Natural killer cell (primary cell): Measurements from ENCODE around the gene BHLHE41. TPM values are rescaled to one million over a fixed set of nuclear protein-coding genes. Genes with fewer than 3 reads are reported as not detected.

Source experiments
- ATAC-seq, 3 donors: fragments of 150-1000 bp in 2 of 3; fragments of 200-7000 bp in 1 of 3; cut with Tn5 transposase; 1 replicate in 1 of 3; 2 replicates in 2 of 3; pipeline ENCODE4 v1.10.0; 2021; ENCODE audit warnings: mild to moderate bottlenecking in 2 of 3, moderate library complexity in 2 of 3
- DNase-seq, 2 donors: peaks; one replicate each; pipeline versions ENCODE4 v3.0.0 to v3.0.0-alpha.2; 2013 to 2021; ENCODE audit warnings: mixed read lengths in 1 of 2
- H3K27ac ChIP-seq: one replicate; pipeline ENCODE4 v1.5.1; 2013; ENCODE audit warnings: mild to moderate bottlenecking, low read length
- H3K27me3 ChIP-seq: one replicate; pipeline ENCODE4 v1.6.1; 2013; ENCODE audit warnings: low read length; ENCODE audit not compliant: control insufficient read depth, insufficient read depth
- H3K36me3 ChIP-seq: one replicate; pipeline ENCODE4 v1.6.1; 2013; ENCODE audit warnings: low read length; ENCODE audit not compliant: control insufficient read depth, insufficient read depth
- H3K4me1 ChIP-seq: one replicate; pipeline ENCODE4 v1.6.1; 2013; ENCODE audit warnings: low read length; ENCODE audit not compliant: control insufficient read depth, insufficient read depth
- H3K4me3 ChIP-seq: one replicate; pipeline ENCODE4 v1.5.1; 2013; ENCODE audit warnings: low read length
- H3K9me3 ChIP-seq: one replicate; pipeline ENCODE4 v1.6.1; 2013; ENCODE audit warnings: low read length; ENCODE audit not compliant: control insufficient read depth, insufficient read depth
- H3K27ac Mint-ChIP-seq, 2 donors: one replicate each; pipeline ENCODE4 v1.8.0; 2022; ENCODE audit warnings: mild to moderate bottlenecking in 2 of 2, mixed read lengths in 2 of 2, moderate library complexity in 1 of 2
- H3K27me3 Mint-ChIP-seq, 2 donors: one replicate each; pipeline ENCODE4 v1.8.0; 2022; ENCODE audit warnings: low read depth in 2 of 2, mixed read lengths in 2 of 2
- H3K36me3 Mint-ChIP-seq: one replicate; pipeline ENCODE4 v1.8.0; 2022; ENCODE audit warnings: mixed read lengths
- H3K4me1 Mint-ChIP-seq, 2 donors: one replicate each; pipeline ENCODE4 v1.8.0; 2022; ENCODE audit warnings: mixed read lengths in 2 of 2
- H3K4me3 Mint-ChIP-seq: one replicate; pipeline ENCODE4 v1.8.0; 2022; ENCODE audit warnings: mild to moderate bottlenecking, moderate library complexity, mixed read lengths
- H3K9me3 Mint-ChIP-seq, 2 donors: one replicate each; pipeline ENCODE4 v1.8.0; 2022; ENCODE audit warnings: mixed read lengths in 2 of 2
- CTCF ChIP-seq: fragments of 200-600 bp; IDR thresholded peaks from one replicate; pipeline ENCODE4 v1.8.0; 2022; ENCODE audit warnings: antibody characterized with exemption
- WGBS: methylation state at CpG from one replicate; pipeline ENCODE4 v1.1.7; 2013; ENCODE audit warnings: missing lambda C conversion rate; ENCODE audit not compliant: insufficient coverage; 5-methylcytosine and 5-hydroxymethylcytosine counted together
- intact Hi-C: fragments of 100-400 bp; cut with micrococcal nuclease; formaldehyde crosslinking; loops from one replicate; pipeline ENCODE4 v1.14.2; 2022
- total RNA-seq, 4 donors: library from RNA; stranded (reverse); fragments of 120-200 nt in 1 of 4; gene quantifications; one replicate each; pipeline versions ENCODE4 v1.2.3 to v1.2.4, GENCODE V29; 2013 to 2022

Gene BHLHE41
- total RNA-seq, 3 donors from 2014 or later (not counting 1 experiment from before 2014, with no cell fraction given) = 0.09 to 3.7 TPM; not detected in 1

GRCh38 chr12:26114720-26115401 is 10.0 kb downstream of the BHLHE41 start:
- DNase-seq (no peak), ATAC-seq (no peak)
- H3K36me3 Mint-ChIP-seq = no peaks in the 10 kb centered on the region
- intact Hi-C loops = no loop called here
- H3K27ac Mint-ChIP-seq = peak overlapping the region; percentile 7 to 59
- Histone ChIP-seq H3K27me3 (peaks cover 11% of the 10 kb centered on the region), H3K27ac (peak overlapping the region; percentile 60), H3K9me3 (no peaks in the 10 kb centered on the region), H3K4me1 (peaks cover 11% of the 10 kb centered on the region), H3K36me3 (no peaks in the 10 kb centered on the region), H3K4me3 (peak overlapping the region; percentile 27)
- H3K4me1 Mint-ChIP-seq = peaks cover 8 to 15% of the 10 kb centered on the region in 2 donors
- H3K9me3 Mint-ChIP-seq = no peaks in the 10 kb centered on the region
- H3K4me3 Mint-ChIP-seq = peak overlapping the region; percentile 72
- 70% methylated on average over 13 of the region's 13 CpGs for WGBS
- H3K27me3 Mint-ChIP-seq = peaks cover 37 to 62% of the 10 kb centered on the region in 2 donors
- no peak for TF ChIP-seq CTCF

- peak overlapping the region; percentile 58 for H3K4me3 ChIP-seq
- H3K4me1 ChIP-seq = peaks cover 11% of the 10 kb centered on the region
- ATAC-seq (peak; percentile 82 to 89 (median 83)), DNase-seq (peak; percentile 48 to 83)
- Mint-ChIP-seq H3K4me3 (peak overlapping the region; percentile 76), H3K4me1 (peaks cover 8 to 15% of the 10 kb centered on the region in 2 donors), H3K27ac (peak overlapping the region; percentile 7 to 59), H3K27me3 (peaks cover 33 to 54% of the 10 kb centered on the region in 2 donors), H3K9me3 (no peaks in the 10 kb centered on the region), H3K36me3 (no peaks in the 10 kb centered on the region)
- H3K9me3 ChIP-seq = no peaks in the 10 kb centered on the region
- TF ChIP-seq CTCF = no peak
- no peaks in the 10 kb centered on the region for H3K36me3 ChIP-seq
- intact Hi-C loops = no loop called here
- H3K27ac ChIP-seq = peak overlapping the region; percentile 78
- peaks cover 9% of the 10 kb centered on the region for H3K27me3 ChIP-seq
- 1% methylated on average over 72 of the region's 72 CpGs for WGBS
These were observed 10.8 kb downstream of the BHLHE41 start for GRCh38 chr12:26113853-26114719.

- Histone ChIP-seq H3K4me3 (no peak overlapping the region), H3K27ac (no peak overlapping the region), H3K27me3 (peaks cover 9% of the 10 kb centered on the region), H3K9me3 (no peaks in the 10 kb centered on the region), H3K4me1 (peaks cover 11% of the 10 kb centered on the region), H3K36me3 (no peaks in the 10 kb centered on the region)
- 62% methylated on average over 6 of the region's 6 CpGs for WGBS
- no peak for TF ChIP-seq CTCF
- H3K4me3 Mint-ChIP-seq = peak overlapping the region; percentile 76
- ATAC-seq = no peak
- no peaks in the 10 kb centered on the region for H3K36me3 Mint-ChIP-seq
- no peak for DNase-seq
- intact Hi-C loops = no loop called here
- peaks cover 31 to 55% of the 10 kb centered on the region in 2 donors for H3K27me3 Mint-ChIP-seq
- H3K9me3 Mint-ChIP-seq = no peaks in the 10 kb centered on the region
- peaks cover 8 to 15% of the 10 kb centered on the region in 2 donors for H3K4me1 Mint-ChIP-seq
- H3K27ac Mint-ChIP-seq = no peak overlapping the region
These were observed 11.6 kb downstream of the BHLHE41 start for GRCh38 chr12:26113181-26113654.
